OCI-LY7 (cell line): Measurements from ENCODE around the gene RNF128. TPM values are rescaled to one million over a fixed set of nuclear protein-coding genes. Genes with fewer than 3 reads are reported as not detected.

Experiments used
- BruUV-seq: library from RNA; stranded (reverse); fragments of 400-500 nt; replicated peaks from 2 replicates; lab custom pipeline; 2021; lab: Mats Ljungman, UMichigan
- CTCF ChIA-PET: fragments of 300-600 bp; sonication (Branson Sonifier 250); formaldehyde crosslinking; loops from one replicate; lab custom pipeline; 2022; ENCODE audit warnings: antibody characterized with exemption; ENCODE audit not compliant: unreplicated experiment; lab: Charles Lee
- POLR2A ChIA-PET: fragments of 300-600 bp; sonication (Branson Sonifier 250); formaldehyde crosslinking; loops from one replicate; lab custom pipeline; 2022; ENCODE audit warnings: antibody characterized with exemption; lab: Charles Lee
- DNase-seq: peaks from one replicate; pipeline ENCODE4 v3.0.0-alpha.2; 2015; ENCODE audit warnings: low spot score
- H2AFZ ChIP-seq: fragments of 200-600 bp; sonication (generic), shearing (Covaris generic); 2 replicates; pipeline ENCODE4 v1.6.1; 2014; ENCODE audit warnings: mild to moderate bottlenecking, antibody characterized with exemption, low read length, moderate library complexity
- H3K27ac ChIP-seq: fragments of 200-600 bp; sonication (generic); 2 replicates; pipeline ENCODE4 v1.5.1; 2014; ENCODE audit warnings: mixed run types, low read depth, mild to moderate bottlenecking, moderate library complexity, low read length, inconsistent platforms; ENCODE audit not compliant: poor library complexity, severe bottlenecking
- H3K36me3 ChIP-seq: fragments of 200-600 bp; sonication (generic); 2 replicates; pipeline ENCODE4 v1.6.1; 2014; ENCODE audit warnings: mild to moderate bottlenecking, antibody characterized with exemption, low read length, moderate library complexity, mixed read lengths; ENCODE audit not compliant: insufficient read depth
- H3K4me1 ChIP-seq: fragments of 200-600 bp; sonication (generic); 2 replicates; pipeline ENCODE4 v1.5.1; 2014; ENCODE audit warnings: mild to moderate bottlenecking, low read length; ENCODE audit not compliant: insufficient read depth, poor library complexity, severe bottlenecking
- H3K4me2 ChIP-seq: fragments of 200-600 bp; sonication (generic); 2 replicates; pipeline ENCODE4 v1.6.1; 2014; ENCODE audit warnings: mild to moderate bottlenecking, low read length
- H3K4me3 ChIP-seq: fragments of 200-600 bp; sonication (generic); 2 replicates; pipeline ENCODE4 v1.5.1; 2014; ENCODE audit warnings: mild to moderate bottlenecking, low read depth, low read length; ENCODE audit not compliant: poor library complexity, severe bottlenecking
- H3K79me2 ChIP-seq: fragments of 200-600 bp; sonication (generic); 2 replicates; pipeline ENCODE4 v1.6.1; 2016; ENCODE audit warnings: low read depth, mild to moderate bottlenecking, low read length, moderate library complexity, mixed read lengths; ENCODE audit not compliant: insufficient read depth
- H3K9me2 ChIP-seq: fragments of 200-600 bp; sonication (generic); 2 replicates; pipeline ENCODE4 v1.6.1; 2016; ENCODE audit warnings: mild to moderate bottlenecking, low read length, mixed read lengths; ENCODE audit not compliant: insufficient read depth
- H3K9me3 ChIP-seq: fragments of 200-600 bp; sonication (generic); 2 replicates; pipeline ENCODE4 v1.6.1; 2014; ENCODE audit warnings: mild to moderate bottlenecking, mixed run types, low read length, mixed read lengths
- H4K20me1 ChIP-seq: fragments of 200-600 bp; sonication (generic); 2 replicates; pipeline ENCODE4 v1.6.1; 2014; ENCODE audit warnings: mild to moderate bottlenecking, antibody characterized with exemption, low read length, moderate library complexity, mixed read lengths; ENCODE audit not compliant: insufficient read depth
- EZH2phosphoT487 ChIP-seq: fragments of 200-600 bp; sonication (generic); IDR thresholded peaks from 2 replicates; pipeline ENCODE4 v1.6.1; 2018; ENCODE audit warnings: low read depth, borderline replicate concordance, mild to moderate bottlenecking, mixed run types, antibody characterized with exemption, low read length, moderate library complexity, mixed read lengths
- intact Hi-C: fragments of 100-400 bp; cut with micrococcal nuclease; formaldehyde crosslinking; loops from one replicate; pipeline ENCODE4 v1.10.0; 2022; ENCODE audit not compliant: unreplicated experiment
- total RNA-seq, 2 experiments: library from RNA; depleted of rRNA in 1 of 2; stranded (reverse); fragments of >200 nt in 1 of 2; shearing (Covaris generic) in 1 of 2; gene quantifications; 2 replicates each; pipeline ENCODE4 v1.2.3, GENCODE V29; 2014 to 2022
- TF ChIP-seq, protein P1 (sequence below): fragments of 200-600 bp; sonication (generic); conservative IDR thresholded peaks from 2 replicates; pipeline ENCODE4 v1.5.1; 2014; ENCODE audit warnings: mild to moderate bottlenecking, antibody characterized with exemption, low read length, moderate library complexity, mixed read lengths

RNF128 gene
- total RNA-seq, 2 experiments from 2014 or later: not detected

DNA sequence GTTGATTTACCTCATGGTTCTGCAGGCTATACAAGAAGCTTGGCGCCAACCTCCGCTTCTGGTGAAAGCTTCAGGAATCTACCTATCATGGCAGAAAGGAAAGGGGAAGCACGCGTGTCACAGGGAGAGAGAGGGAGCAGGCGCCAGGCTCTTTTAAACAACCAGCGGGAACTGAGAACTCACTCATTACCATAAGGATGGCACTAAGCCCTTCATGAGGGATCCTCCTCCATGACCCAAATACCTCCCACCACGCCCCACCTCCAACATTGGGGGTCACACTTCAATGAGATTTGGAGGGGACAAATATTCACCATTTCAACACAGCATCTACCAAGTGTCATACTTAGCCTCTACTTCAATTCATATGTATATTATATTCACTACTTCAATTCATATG, 57.2 kb downstream of the RNF128 start:
- Histone ChIP-seq H3K79me2 (no peaks in the 10 kb centered on the region), H3K9me2 (no peaks in the 10 kb centered on the region), H3K36me3 (no peaks in the 10 kb centered on the region), H3K4me2 (no peak overlapping the region), H3K4me1 (no peaks in the 10 kb centered on the region), H3K27ac (no peak overlapping the region), H3K4me3 (no peak overlapping the region), H4K20me1 (no peaks in the 10 kb centered on the region), H3K9me3 (no peaks in the 10 kb centered on the region), H2AFZ (no peak overlapping the region)
- intact Hi-C loops: no loop called here
- ChIA-PET CTCF (no interaction called here), POLR2A (no interaction called here)
- TF ChIP-seq EZH2phosphoT487: no peak
- TF ChIP-seq, protein P1, sequence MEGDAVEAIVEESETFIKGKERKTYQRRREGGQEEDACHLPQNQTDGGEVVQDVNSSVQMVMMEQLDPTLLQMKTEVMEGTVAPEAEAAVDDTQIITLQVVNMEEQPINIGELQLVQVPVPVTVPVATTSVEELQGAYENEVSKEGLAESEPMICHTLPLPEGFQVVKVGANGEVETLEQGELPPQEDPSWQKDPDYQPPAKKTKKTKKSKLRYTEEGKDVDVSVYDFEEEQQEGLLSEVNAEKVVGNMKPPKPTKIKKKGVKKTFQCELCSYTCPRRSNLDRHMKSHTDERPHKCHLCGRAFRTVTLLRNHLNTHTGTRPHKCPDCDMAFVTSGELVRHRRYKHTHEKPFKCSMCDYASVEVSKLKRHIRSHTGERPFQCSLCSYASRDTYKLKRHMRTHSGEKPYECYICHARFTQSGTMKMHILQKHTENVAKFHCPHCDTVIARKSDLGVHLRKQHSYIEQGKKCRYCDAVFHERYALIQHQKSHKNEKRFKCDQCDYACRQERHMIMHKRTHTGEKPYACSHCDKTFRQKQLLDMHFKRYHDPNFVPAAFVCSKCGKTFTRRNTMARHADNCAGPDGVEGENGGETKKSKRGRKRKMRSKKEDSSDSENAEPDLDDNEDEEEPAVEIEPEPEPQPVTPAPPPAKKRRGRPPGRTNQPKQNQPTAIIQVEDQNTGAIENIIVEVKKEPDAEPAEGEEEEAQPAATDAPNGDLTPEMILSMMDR: no peak
- DNase-seq: no peak
- no TSS peak for BruUV-seq

DNA sequence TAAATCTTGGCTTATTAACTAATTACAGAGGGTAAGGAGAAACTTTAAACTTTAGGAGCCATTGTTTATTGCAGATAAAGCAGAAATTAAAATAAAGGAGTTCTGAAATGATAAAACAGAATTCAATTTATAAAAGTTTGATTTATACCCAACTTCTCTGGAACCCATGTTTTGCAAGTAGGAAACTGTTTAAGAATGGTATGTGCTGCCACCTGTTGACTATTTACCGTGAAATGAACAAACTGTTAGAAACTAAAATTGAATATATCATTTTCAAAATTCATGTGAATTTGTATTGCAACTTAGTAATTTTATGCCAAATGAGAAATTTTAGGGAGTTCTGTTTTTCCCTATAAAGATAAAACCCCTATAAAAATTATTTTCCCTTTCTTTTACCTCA, 65.0 kb downstream of the RNF128 start:
- CTCF ChIA-PET: no interaction called here
- no peak overlapping the region for H3K27ac ChIP-seq
- no TSS peak for BruUV-seq
- POLR2A ChIA-PET: interaction anchor here (0.7 kb wide), 1 partner anchor 120 kb away, joined by 4 read pairs; no protein-coding TSS in a partner anchor
- no peaks in the 10 kb centered on the region for H3K36me3 ChIP-seq
- H4K20me1 ChIP-seq: no peaks in the 10 kb centered on the region
- H3K9me3 ChIP-seq: no peaks in the 10 kb centered on the region
- intact Hi-C loops: loop anchor here (10.0 kb wide), 1 partner anchor 307 kb away; no protein-coding TSS in a partner anchor
- TF ChIP-seq EZH2phosphoT487: no peak
- TF ChIP-seq, protein P1: peak; percentile 72
- no peak overlapping the region for H2AFZ ChIP-seq
- H3K4me2 ChIP-seq: no peak overlapping the region
- H3K4me3 ChIP-seq: no peak overlapping the region
- no peaks in the 10 kb centered on the region for H3K79me2 ChIP-seq
- peak; percentile 9 for DNase-seq
- H3K4me1 ChIP-seq: no peaks in the 10 kb centered on the region
- no peaks in the 10 kb centered on the region for H3K9me2 ChIP-seq

DNA sequence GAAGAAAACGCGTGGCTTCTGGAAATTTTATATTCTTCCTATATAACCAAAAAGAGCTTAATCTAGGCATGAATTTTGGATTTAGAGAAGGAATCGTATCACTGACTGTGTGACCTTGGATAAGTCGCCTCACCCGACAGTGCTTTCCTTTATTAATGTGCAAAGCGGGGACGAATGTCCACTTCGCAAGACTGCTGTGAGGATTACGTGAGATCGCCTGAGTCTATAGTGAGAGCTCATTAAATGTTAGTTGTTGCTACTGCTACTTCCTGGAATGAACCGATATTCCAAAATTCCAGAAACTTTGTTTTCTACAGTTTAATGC, 75.5 kb downstream of the RNF128 start:
- BruUV-seq: no TSS peak
- Histone ChIP-seq H3K9me3 (no peaks in the 10 kb centered on the region), H4K20me1 (no peaks in the 10 kb centered on the region), H3K27ac (no peak overlapping the region), H3K9me2 (no peaks in the 10 kb centered on the region), H3K4me2 (peak overlapping the region; percentile 83), H3K79me2 (no peaks in the 10 kb centered on the region), H3K36me3 (no peaks in the 10 kb centered on the region), H3K4me1 (peaks cover 18% of the 10 kb centered on the region), H2AFZ (peak overlapping the region; percentile 99), H3K4me3 (peak overlapping the region; percentile 75)
- POLR2A ChIA-PET: interaction anchor here (0.9 kb wide), 1 partner anchor 190 kb away, joined by 3 read pairs; the partner anchor contains the start of gene RADX
- no peak for DNase-seq
- CTCF ChIA-PET: no interaction called here
- intact Hi-C loops: no loop called here
- TF ChIP-seq, protein P1: no peak
- TF ChIP-seq EZH2phosphoT487: no peak
